DOHH2 (cell line): Measurements from ENCODE around the gene NDUFS1.

Experiments
- EZH2phosphoT487 ChIP-seq: fragments of 200-600 bp; sonication (generic); IDR thresholded peaks from 2 replicates; pipeline ENCODE4 v1.6.1; 2017; ENCODE audit warnings: borderline replicate concordance, mild to moderate bottlenecking, antibody characterized with exemption, low read length, moderate library complexity, mixed read lengths
- TF ChIP-seq, protein P1 (sequence below): fragments of 200-600 bp; sonication (generic); IDR thresholded peaks from one replicate; pipeline ENCODE4 v1.5.1; 2014; ENCODE audit warnings: antibody characterized with exemption, mild to moderate bottlenecking, low read depth, low read length; ENCODE audit not compliant: poor library complexity, severe bottlenecking

DNA sequence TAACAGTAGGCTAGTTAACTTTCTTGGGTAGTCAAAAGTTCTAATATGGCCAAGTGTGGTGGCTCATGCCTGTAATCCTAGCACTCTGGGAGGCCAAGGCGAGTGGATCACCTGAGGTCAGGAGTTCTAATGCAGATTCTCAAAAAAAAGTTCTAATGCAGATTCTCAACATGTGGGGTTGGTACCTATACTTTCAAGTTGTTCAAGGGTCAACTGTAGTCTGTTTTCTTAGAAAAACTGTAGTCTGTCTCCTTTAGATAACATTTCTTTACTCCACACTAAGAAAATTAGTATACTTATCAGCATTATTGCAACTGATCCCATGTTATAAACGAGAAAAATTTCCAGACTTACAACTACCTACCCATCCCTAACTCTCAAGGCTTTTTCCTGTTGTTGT is 89.8 kb downstream of the NDUFS1 start:
- TF ChIP-seq, protein P1, sequence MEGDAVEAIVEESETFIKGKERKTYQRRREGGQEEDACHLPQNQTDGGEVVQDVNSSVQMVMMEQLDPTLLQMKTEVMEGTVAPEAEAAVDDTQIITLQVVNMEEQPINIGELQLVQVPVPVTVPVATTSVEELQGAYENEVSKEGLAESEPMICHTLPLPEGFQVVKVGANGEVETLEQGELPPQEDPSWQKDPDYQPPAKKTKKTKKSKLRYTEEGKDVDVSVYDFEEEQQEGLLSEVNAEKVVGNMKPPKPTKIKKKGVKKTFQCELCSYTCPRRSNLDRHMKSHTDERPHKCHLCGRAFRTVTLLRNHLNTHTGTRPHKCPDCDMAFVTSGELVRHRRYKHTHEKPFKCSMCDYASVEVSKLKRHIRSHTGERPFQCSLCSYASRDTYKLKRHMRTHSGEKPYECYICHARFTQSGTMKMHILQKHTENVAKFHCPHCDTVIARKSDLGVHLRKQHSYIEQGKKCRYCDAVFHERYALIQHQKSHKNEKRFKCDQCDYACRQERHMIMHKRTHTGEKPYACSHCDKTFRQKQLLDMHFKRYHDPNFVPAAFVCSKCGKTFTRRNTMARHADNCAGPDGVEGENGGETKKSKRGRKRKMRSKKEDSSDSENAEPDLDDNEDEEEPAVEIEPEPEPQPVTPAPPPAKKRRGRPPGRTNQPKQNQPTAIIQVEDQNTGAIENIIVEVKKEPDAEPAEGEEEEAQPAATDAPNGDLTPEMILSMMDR = no peak
- no peak for TF ChIP-seq EZH2phosphoT487
